Activated naive CD4-positive, alpha-beta T cell treated with anti-CD3 and anti-CD28 coated beads, Interleukin-2, amount 10 ng/mL, durations not matched to agents 7 days and 5 days (primary cell): ENCODE measurements around the gene TRIM50.
A peak's percentile ranks its signal among the peaks of the same experiment; 100 is the strongest.
"Not testable (repeated sequence)": the region's sequence is repeated elsewhere in the genome, so short reads cannot be mapped to it uniquely, and the experiment has no call there.

ENCODE experiments used
- CTCF ChIA-PET: fragments of 350-600 bp; sonication (Branson Sonifier 250); formaldehyde crosslinking; loops from one replicate; lab custom pipeline; 2021; ENCODE audit warnings: antibody characterized with exemption; lab: Charles Lee
- DNase-seq: peaks from one replicate; pipeline ENCODE4 v3.0.0-alpha.2; 2020
- H3K27ac Mint-ChIP-seq: one replicate; pipeline ENCODE4 v1.8.0; 2021; ENCODE audit warnings: mild to moderate bottlenecking, moderate library complexity, mixed read lengths
- H3K27me3 Mint-ChIP-seq: one replicate; pipeline ENCODE4 v1.8.0; 2021; ENCODE audit warnings: mild to moderate bottlenecking, mixed read lengths
- H3K36me3 Mint-ChIP-seq: one replicate; pipeline ENCODE4 v1.8.0; 2021; ENCODE audit warnings: mixed read lengths
- H3K4me1 Mint-ChIP-seq: one replicate; pipeline ENCODE4 v1.8.0; 2021; ENCODE audit warnings: mixed read lengths
- H3K4me3 Mint-ChIP-seq: one replicate; pipeline ENCODE4 v1.8.0; 2021; ENCODE audit warnings: mild to moderate bottlenecking, moderate library complexity, mixed read lengths
- H3K9me3 Mint-ChIP-seq: one replicate; pipeline ENCODE4 v1.8.0; 2021; ENCODE audit warnings: mixed read lengths

Gene TRIM50

GRCh38 chr7:73314271-73314670 lies 13.6 kb downstream of the TRIM50 start:
- peaks cover under 1% of the 10 kb centered on the region for H3K36me3 Mint-ChIP-seq
- CTCF ChIA-PET, result interaction anchor here (1.1 kb wide), 1 partner anchor 10 kb away, joined by 6 read pairs; no protein-coding TSS in a partner anchor
- no peak overlapping the region for H3K4me3 Mint-ChIP-seq

GRCh38 chr7:73313521-73313906 lies 14.4 kb downstream of the TRIM50 start:
- no peak overlapping the region for H3K27ac Mint-ChIP-seq
- DNase-seq, result no peak
- H3K36me3 Mint-ChIP-seq, result peaks cover 5% of the 10 kb centered on the region
- H3K4me1 Mint-ChIP-seq, result peaks cover 10% of the 10 kb centered on the region
- CTCF ChIA-PET, result no interaction called here
- H3K4me3 Mint-ChIP-seq, result no peak overlapping the region
- no peaks in the 10 kb centered on the region for H3K27me3 Mint-ChIP-seq
- H3K9me3 Mint-ChIP-seq, result peaks cover 2% of the 10 kb centered on the region

More at GRCh38 chr7:73314271-73314670, 13.6 kb downstream of the TRIM50 start:
- H3K9me3 Mint-ChIP-seq, result peaks cover under 1% of the 10 kb centered on the region
- no peak overlapping the region for H3K27ac Mint-ChIP-seq
- peaks cover 3% of the 10 kb centered on the region for H3K4me1 Mint-ChIP-seq
- DNase-seq, result no peak
- no peaks in the 10 kb centered on the region for H3K27me3 Mint-ChIP-seq

- CTCF ChIA-PET, result no interaction called here
- H3K27me3 Mint-ChIP-seq, result no peaks in the 10 kb centered on the region
These were observed 14.9 kb downstream of the TRIM50 start for GRCh38 chr7:73312831-73313520.

GRCh38 chr7:73311421-73311820 lies 16.5 kb downstream of the TRIM50 start:
- H3K27ac Mint-ChIP-seq, H3K27me3 Mint-ChIP-seq, H3K4me3 Mint-ChIP-seq, H3K9me3 Mint-ChIP-seq, DNase-seq: not testable (repeated sequence)
- CTCF ChIA-PET, result interaction anchor here (0.6 kb wide), 1 partner anchor 23 kb away, joined by 3 read pairs; no protein-coding TSS in a partner anchor
- H3K36me3 Mint-ChIP-seq, result peaks cover 19% of the 10 kb centered on the region
- peaks cover 28% of the 10 kb centered on the region for H3K4me1 Mint-ChIP-seq

More at GRCh38 chr7:73312831-73313520, 14.9 kb downstream of the TRIM50 start:
- H3K4me1 Mint-ChIP-seq, result peaks cover 14% of the 10 kb centered on the region
- no peak overlapping the region for H3K4me3 Mint-ChIP-seq
- no peak for DNase-seq
- peaks cover 8% of the 10 kb centered on the region for H3K36me3 Mint-ChIP-seq
- peaks cover 2% of the 10 kb centered on the region for H3K9me3 Mint-ChIP-seq
- no peak overlapping the region for H3K27ac Mint-ChIP-seq

GRCh38 chr7:73308665-73309214 lies 19.1 kb downstream of the TRIM50 start, which contains the start of gene NSUN5:
Gene NSUN5 (minus strand): TSS chr7:73308826. CDS start chr7:73308790, 36 bp downstream.
- H3K27ac Mint-ChIP-seq, result peak within 1 kb of the TSS; percentile 93
- H3K9me3 Mint-ChIP-seq, result peaks cover 2% of the 10 kb centered on the region
- peaks cover 33% of the 10 kb centered on the region for H3K4me1 Mint-ChIP-seq
- peak; percentile 95 for DNase-seq
- CTCF ChIA-PET, result no interaction called here
- H3K36me3 Mint-ChIP-seq, result peaks cover 32% of the 10 kb centered on the region
- H3K27me3 Mint-ChIP-seq, result no peaks in the 10 kb centered on the region
- H3K4me3 Mint-ChIP-seq, result peak within 1 kb of the TSS; percentile 100

GRCh38 chr7:73308074-73308664 lies 19.7 kb downstream of the TRIM50 start:
- H3K36me3 Mint-ChIP-seq, result peaks cover 32% of the 10 kb centered on the region
- peak overlapping the region; percentile 93 for H3K27ac Mint-ChIP-seq
- H3K4me3 Mint-ChIP-seq, result peak overlapping the region; percentile 100
- DNase-seq, result no peak
- CTCF ChIA-PET, result no interaction called here
- H3K9me3 Mint-ChIP-seq, result peaks cover 2% of the 10 kb centered on the region
- no peaks in the 10 kb centered on the region for H3K27me3 Mint-ChIP-seq
- peaks cover 33% of the 10 kb centered on the region for H3K4me1 Mint-ChIP-seq

- peaks cover 2% of the 10 kb centered on the region for H3K9me3 Mint-ChIP-seq
- CTCF ChIA-PET, result interaction anchor here (0.9 to 1.2 kb wide), 2 partner anchors 15 to 144 kb away, joined by 3 to 4 read pairs; no protein-coding TSS in a partner anchor
- H3K4me1 Mint-ChIP-seq, result peaks cover 33% of the 10 kb centered on the region
- no peak overlapping the region for H3K27ac Mint-ChIP-seq
- H3K27me3 Mint-ChIP-seq, result no peaks in the 10 kb centered on the region
- peaks cover 35% of the 10 kb centered on the region for H3K36me3 Mint-ChIP-seq
- peak overlapping the region; percentile 100 for H3K4me3 Mint-ChIP-seq
- DNase-seq, result no peak
These were observed 20.4 kb downstream of the TRIM50 start for GRCh38 chr7:73307436-73307835.

- H3K9me3 Mint-ChIP-seq, H3K27me3 Mint-ChIP-seq, DNase-seq, H3K27ac Mint-ChIP-seq, CTCF ChIA-PET, H3K4me3 Mint-ChIP-seq: not testable (repeated sequence)
- H3K4me1 Mint-ChIP-seq, result peaks cover 33% of the 10 kb centered on the region
- H3K36me3 Mint-ChIP-seq, result peaks cover 35% of the 10 kb centered on the region
These were observed 23.1 kb downstream of the TRIM50 start for GRCh38 chr7:73304612-73305387.

GRCh38 chr7:73304071-73304470 lies 23.8 kb downstream of the TRIM50 start:
- Mint-ChIP-seq H3K36me3 (peaks cover 33% of the 10 kb centered on the region), H3K27ac (no peak overlapping the region), H3K27me3 (no peaks in the 10 kb centered on the region), H3K4me1 (peaks cover 29% of the 10 kb centered on the region), H3K9me3 (no peaks in the 10 kb centered on the region), H3K4me3 (no peak overlapping the region)
- DNase-seq, result no peak
- CTCF ChIA-PET, result no interaction called here

GRCh38 chr7:73303546-73303945 lies 24.3 kb downstream of the TRIM50 start:
- CTCF ChIA-PET, result no interaction called here
- Mint-ChIP-seq H3K36me3 (peaks cover 31% of the 10 kb centered on the region), H3K4me3 (no peak overlapping the region), H3K27me3 (no peaks in the 10 kb centered on the region), H3K9me3 (no peaks in the 10 kb centered on the region), H3K27ac (no peak overlapping the region), H3K4me1 (peaks cover 23% of the 10 kb centered on the region)
- DNase-seq, result no peak

GRCh38 chr7:73302846-73303245 lies 25.0 kb downstream of the TRIM50 start:
- CTCF ChIA-PET, H3K4me3 Mint-ChIP-seq, DNase-seq, H3K27me3 Mint-ChIP-seq, H3K27ac Mint-ChIP-seq, H3K9me3 Mint-ChIP-seq: not testable (repeated sequence)
- Mint-ChIP-seq H3K36me3 (peaks cover 26% of the 10 kb centered on the region), H3K4me1 (peaks cover 18% of the 10 kb centered on the region)

GRCh38 chr7:73301108-73301507 lies 26.8 kb downstream of the TRIM50 start:
- H3K27me3 Mint-ChIP-seq, H3K27ac Mint-ChIP-seq, H3K4me3 Mint-ChIP-seq, H3K4me1 Mint-ChIP-seq, H3K9me3 Mint-ChIP-seq, DNase-seq, CTCF ChIA-PET: not testable (repeated sequence)
- peaks cover 14% of the 10 kb centered on the region for H3K36me3 Mint-ChIP-seq

- H3K9me3 Mint-ChIP-seq, DNase-seq, H3K4me3 Mint-ChIP-seq, H3K36me3 Mint-ChIP-seq, CTCF ChIA-PET, H3K27ac Mint-ChIP-seq, H3K27me3 Mint-ChIP-seq, H3K4me1 Mint-ChIP-seq: not testable (repeated sequence)
These were observed 28.1 kb downstream of the TRIM50 start for GRCh38 chr7:73299812-73300211.

GRCh38 chr7:73297706-73298105 lies 30.2 kb downstream of the TRIM50 start:
- H3K36me3 Mint-ChIP-seq, H3K27me3 Mint-ChIP-seq, DNase-seq, CTCF ChIA-PET, H3K27ac Mint-ChIP-seq, H3K4me1 Mint-ChIP-seq, H3K9me3 Mint-ChIP-seq, H3K4me3 Mint-ChIP-seq: not testable (repeated sequence)
